MM.1S (cell line): ENCODE measurements around the gene NOL11.
A peak's percentile ranks its signal among the peaks of the same experiment; 100 is the strongest.

Experiments used
- DNase-seq: peaks from one replicate; pipeline ENCODE4 v3.0.0-alpha.2; 2015
- H2AFZ ChIP-seq: fragments of 300-600 bp; sonication (generic); 2 replicates; pipeline ENCODE4 v1.6.0; 2016; ENCODE audit warnings: antibody characterized with exemption, low read length
- H3F3A ChIP-seq: fragments of 300-600 bp; sonication (generic); 2 replicates; pipeline ENCODE4 v1.6.1; 2016; ENCODE audit warnings: mild to moderate bottlenecking, antibody characterized with exemption, low read length, moderate library complexity, mixed read lengths; ENCODE audit not compliant: insufficient read depth
- H3K27ac ChIP-seq: fragments of 300-600 bp; sonication (generic); 2 replicates; pipeline ENCODE4 v1.5.1; 2016; ENCODE audit warnings: mild to moderate bottlenecking, low read length
- H3K27me3 ChIP-seq: fragments of 300-600 bp; sonication (generic); replicated peaks from 2 replicates; pipeline ENCODE4 v1.6.0; 2016; ENCODE audit warnings: low read length; ENCODE audit not compliant: insufficient read depth
- H3K36me3 ChIP-seq: fragments of 300-600 bp; sonication (generic); replicated peaks from 2 replicates; pipeline ENCODE4 v1.6.1; 2016; ENCODE audit warnings: mild to moderate bottlenecking, low read length, mixed read lengths; ENCODE audit not compliant: insufficient read depth
- H3K4me1 ChIP-seq: fragments of 300-600 bp; sonication (generic); 2 replicates; pipeline ENCODE4 v1.6.1; 2016; ENCODE audit warnings: low read length, mixed read lengths
- H3K4me2 ChIP-seq: fragments of 300-600 bp; sonication (generic); 2 replicates; pipeline ENCODE4 v1.6.0; 2016; ENCODE audit warnings: low read depth, low read length
- H3K4me3 ChIP-seq: fragments of 300-600 bp; sonication (generic); 2 replicates; pipeline ENCODE4 v1.5.1; 2016; ENCODE audit warnings: low read length, mixed read lengths
- H3K79me2 ChIP-seq: fragments of 300-600 bp; sonication (generic); 2 replicates; pipeline ENCODE4 v1.6.1; 2016; ENCODE audit warnings: mixed run types, low read length, mixed read lengths
- H3K9ac ChIP-seq: fragments of 300-600 bp; sonication (generic); 2 replicates; pipeline ENCODE4 v1.6.1; 2016; ENCODE audit warnings: low read length, mixed read lengths
- H3K9me2 ChIP-seq: fragments of 300-600 bp; sonication (generic); replicated peaks from 2 replicates; pipeline ENCODE4 v1.6.1; 2016; ENCODE audit warnings: mild to moderate bottlenecking, low read length, mixed read lengths; ENCODE audit not compliant: insufficient read depth
- H3K9me3 ChIP-seq: fragments of 300-600 bp; sonication (generic); replicated peaks from 2 replicates; pipeline ENCODE4 v1.6.1; 2016; ENCODE audit warnings: mild to moderate bottlenecking, low read length, mixed read lengths; ENCODE audit not compliant: insufficient read depth
- H4K20me1 ChIP-seq: fragments of 300-600 bp; sonication (generic); 2 replicates; pipeline ENCODE4 v1.6.1; 2016; ENCODE audit warnings: mild to moderate bottlenecking, low read length, moderate library complexity, mixed read lengths; ENCODE audit not compliant: insufficient read depth
- EZH2 ChIP-seq: fragments of 300-600 bp; sonication (generic); optimal IDR thresholded peaks from 2 replicates; pipeline ENCODE3; 2017; ENCODE audit warnings: low read depth, mild to moderate bottlenecking, antibody characterized with exemption, low read length, mixed read lengths
- EZH2phosphoT487 ChIP-seq: fragments of 300-600 bp; sonication (generic); IDR thresholded peaks from 2 replicates; pipeline ENCODE4 v1.6.1; 2018; ENCODE audit warnings: antibody characterized with exemption, low read length
- TF ChIP-seq, protein P1 (sequence below): fragments of 300-600 bp; sonication (generic); IDR thresholded peaks from 2 replicates; pipeline ENCODE4 v1.5.1; 2016; ENCODE audit warnings: antibody characterized with exemption, low read length, mixed read lengths

NOL11 gene

DNA sequence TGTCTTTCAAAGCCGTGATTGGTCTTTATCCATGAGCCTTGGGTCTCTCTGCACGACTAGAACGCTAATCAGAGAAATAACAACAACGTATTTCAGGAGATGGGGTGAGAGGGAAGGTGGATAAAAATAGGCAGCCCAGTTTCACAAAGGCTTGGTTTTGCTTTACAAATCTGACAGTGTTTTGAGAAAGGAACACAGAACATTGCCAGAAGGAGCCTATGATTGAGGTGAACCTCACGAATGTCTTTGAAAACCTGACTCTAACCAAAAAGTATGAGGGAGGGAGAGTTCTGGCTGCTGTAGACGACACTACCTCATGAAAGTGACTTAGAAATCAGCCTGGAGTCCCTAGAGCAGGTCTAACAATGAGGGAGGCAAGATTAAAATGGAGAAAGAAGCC, 38.0 kb upstream of the NOL11 start:
- Histone ChIP-seq H3K27me3 (no peaks in the 10 kb centered on the region), H3K4me3 (peak overlapping the region; percentile 54), H3K79me2 (no peaks in the 10 kb centered on the region), H4K20me1 (no peaks in the 10 kb centered on the region), H3F3A (peaks cover 24% of the 10 kb centered on the region), H2AFZ (peak overlapping the region; percentile 62), H3K36me3 (no peaks in the 10 kb centered on the region), H3K4me1 (peaks cover 35% of the 10 kb centered on the region), H3K9me2 (no peaks in the 10 kb centered on the region), H3K9ac (peak overlapping the region; percentile 45), H3K9me3 (no peaks in the 10 kb centered on the region), H3K4me2 (peak overlapping the region; percentile 87), H3K27ac (peak overlapping the region; percentile 87)
- TF ChIP-seq EZH2phosphoT487 (no peak), EZH2 (no peak)
- DNase-seq = peak; percentile 80

GRCh38 chr17:67680445-67681224, 37.1 kb upstream of the NOL11 start:
- Histone ChIP-seq H3K79me2 (no peaks in the 10 kb centered on the region), H3K4me3 (0 out of 2 replicates have a peak overlapping the region, but pooled peaks have one; percentile 54), H3K9me3 (no peaks in the 10 kb centered on the region), H3K27me3 (no peaks in the 10 kb centered on the region), H3K9ac (no peak overlapping the region; the same call in 1 of the 2 replicates), H3K27ac (peak overlapping the region; percentile 87; the same call in 1 of the 2 replicates), H2AFZ (peak overlapping the region; percentile 62), H3K4me1 (peaks cover 35% of the 10 kb centered on the region), H3K4me2 (peak overlapping the region; percentile 87), H4K20me1 (no peaks in the 10 kb centered on the region), H3F3A (peaks cover 24% of the 10 kb centered on the region), H3K9me2 (no peaks in the 10 kb centered on the region), H3K36me3 (no peaks in the 10 kb centered on the region)
- TF ChIP-seq EZH2 (no peak), EZH2phosphoT487 (no peak)
- TF ChIP-seq, protein P1, sequence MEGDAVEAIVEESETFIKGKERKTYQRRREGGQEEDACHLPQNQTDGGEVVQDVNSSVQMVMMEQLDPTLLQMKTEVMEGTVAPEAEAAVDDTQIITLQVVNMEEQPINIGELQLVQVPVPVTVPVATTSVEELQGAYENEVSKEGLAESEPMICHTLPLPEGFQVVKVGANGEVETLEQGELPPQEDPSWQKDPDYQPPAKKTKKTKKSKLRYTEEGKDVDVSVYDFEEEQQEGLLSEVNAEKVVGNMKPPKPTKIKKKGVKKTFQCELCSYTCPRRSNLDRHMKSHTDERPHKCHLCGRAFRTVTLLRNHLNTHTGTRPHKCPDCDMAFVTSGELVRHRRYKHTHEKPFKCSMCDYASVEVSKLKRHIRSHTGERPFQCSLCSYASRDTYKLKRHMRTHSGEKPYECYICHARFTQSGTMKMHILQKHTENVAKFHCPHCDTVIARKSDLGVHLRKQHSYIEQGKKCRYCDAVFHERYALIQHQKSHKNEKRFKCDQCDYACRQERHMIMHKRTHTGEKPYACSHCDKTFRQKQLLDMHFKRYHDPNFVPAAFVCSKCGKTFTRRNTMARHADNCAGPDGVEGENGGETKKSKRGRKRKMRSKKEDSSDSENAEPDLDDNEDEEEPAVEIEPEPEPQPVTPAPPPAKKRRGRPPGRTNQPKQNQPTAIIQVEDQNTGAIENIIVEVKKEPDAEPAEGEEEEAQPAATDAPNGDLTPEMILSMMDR = no peak
- DNase-seq = no peak

DNA sequence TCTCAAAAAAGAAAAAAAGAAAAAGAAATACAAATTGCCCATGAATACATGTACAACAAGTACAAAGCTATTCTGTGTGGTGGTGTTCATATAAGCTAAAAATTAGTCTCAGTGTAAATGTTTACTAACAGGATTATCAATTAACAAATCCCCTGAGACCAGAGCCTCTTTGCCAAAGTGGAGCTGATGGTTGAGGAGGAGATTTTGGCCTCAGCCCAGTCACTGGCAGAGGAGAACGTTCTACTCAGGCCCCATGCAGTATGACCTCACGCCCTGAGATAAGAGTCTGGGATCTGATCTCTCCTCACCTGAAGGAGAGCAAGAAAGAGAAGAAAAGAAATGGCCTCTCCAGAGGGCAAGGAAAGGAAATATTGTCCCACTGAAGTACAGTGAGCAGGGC, 35.5 kb upstream of the NOL11 start:
- Histone ChIP-seq H2AFZ (no peak overlapping the region), H3K27ac (no peak overlapping the region), H3K9ac (no peak overlapping the region), H3K27me3 (no peaks in the 10 kb centered on the region), H3K79me2 (no peaks in the 10 kb centered on the region), H4K20me1 (no peaks in the 10 kb centered on the region), H3K4me3 (no peak overlapping the region), H3K36me3 (no peaks in the 10 kb centered on the region), H3F3A (peaks cover 24% of the 10 kb centered on the region), H3K9me3 (no peaks in the 10 kb centered on the region), H3K4me1 (peaks cover 34% of the 10 kb centered on the region), H3K4me2 (no peak overlapping the region), H3K9me2 (no peaks in the 10 kb centered on the region)
- DNase-seq = no peak
- TF ChIP-seq, protein P1 = no peak
- TF ChIP-seq EZH2 = no peak
- no peak for TF ChIP-seq EZH2phosphoT487

DNA sequence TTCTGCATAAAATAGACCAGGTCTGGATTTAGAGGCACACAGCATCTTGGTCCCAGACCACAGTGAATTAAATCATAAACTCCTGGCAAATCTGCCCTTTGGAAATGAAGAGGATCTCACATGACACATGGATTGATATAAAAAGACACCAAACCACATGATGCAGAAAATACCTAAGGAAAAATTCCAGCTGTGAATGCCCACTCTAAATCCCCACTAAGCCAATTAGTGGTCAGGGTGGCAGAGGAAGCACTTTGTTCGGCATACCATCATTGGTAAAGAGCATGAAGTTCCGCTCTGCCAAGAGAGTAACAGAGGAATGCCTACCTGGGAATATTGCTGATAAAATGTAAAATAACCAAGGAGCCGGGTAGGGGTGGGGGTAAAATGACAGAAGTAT, 32.4 kb upstream of the NOL11 start:
- Histone ChIP-seq H3K27me3 (no peaks in the 10 kb centered on the region), H3K27ac (no peak overlapping the region)
- no peak for TF ChIP-seq EZH2
- TF ChIP-seq EZH2phosphoT487 = no peak

More for the DNA sequence above, 32.4 kb upstream of the NOL11 start:
- no peak overlapping the region for H3K4me2 ChIP-seq
- H3K4me3 ChIP-seq = no peak overlapping the region
- H3K9me2 ChIP-seq = no peaks in the 10 kb centered on the region
- no peak overlapping the region for H2AFZ ChIP-seq
- H3F3A ChIP-seq = peaks cover 5% of the 10 kb centered on the region; the same call in 1 of the 2 replicates
- H3K9ac ChIP-seq = no peak overlapping the region
- no peaks in the 10 kb centered on the region for H4K20me1 ChIP-seq
- peaks cover 23% of the 10 kb centered on the region for H3K4me1 ChIP-seq
- DNase-seq = no peak
- H3K9me3 ChIP-seq = no peaks in the 10 kb centered on the region
- H3K36me3 ChIP-seq = no peaks in the 10 kb centered on the region
- no peaks in the 10 kb centered on the region for H3K79me2 ChIP-seq
